HEK293 (cell line): ENCODE results near the gene RPS5.

Source experiments
- ELK4 ChIP-seq: IDR thresholded peaks from 2 replicates; pipeline ENCODE4 v1.6.1; 2011; ENCODE audit warnings: mild to moderate bottlenecking, low read depth, low read length, borderline replicate concordance
- GLIS1 ChIP-seq: fragments of 450-650 bp; formaldehyde crosslinking; IDR thresholded peaks from 2 replicates; pipeline ENCODE4 v1.5.1; 2016; ENCODE audit warnings: missing biosample characterization, missing genetic modification characterization
- GLIS2 ChIP-seq: fragments of 450-650 bp; formaldehyde crosslinking; IDR thresholded peaks from 2 replicates; pipeline ENCODE4 v1.5.1; 2016; ENCODE audit warnings: missing biosample characterization, missing genetic modification characterization
- HIC1 ChIP-seq: fragments of 450-650 bp; formaldehyde crosslinking; IDR thresholded peaks from 2 replicates; pipeline ENCODE4 v1.5.1; 2016; ENCODE audit warnings: missing biosample characterization, missing genetic modification characterization
- HOXC10 ChIP-seq: sonication (generic); formaldehyde crosslinking; IDR thresholded peaks from 2 replicates; pipeline ENCODE4 v1.8.1; 2023; ENCODE audit warnings: mild to moderate bottlenecking, missing genetic modification reagents
- KLF10 ChIP-seq: fragments of 450-650 bp; IDR thresholded peaks from 2 replicates; pipeline ENCODE4 v1.5.1; 2018; ENCODE audit warnings: missing biosample characterization, mild to moderate bottlenecking, missing genetic modification characterization
- KLF9 ChIP-seq: fragments of 450-650 bp; formaldehyde crosslinking; IDR thresholded peaks from 2 replicates; pipeline ENCODE4 v1.5.1; 2016; ENCODE audit warnings: missing biosample characterization, missing genetic modification characterization, low read depth
- PATZ1 ChIP-seq: fragments of 450-650 bp; formaldehyde crosslinking; IDR thresholded peaks from 2 replicates; pipeline ENCODE4 v1.5.1; 2016; ENCODE audit warnings: missing biosample characterization, missing genetic modification characterization
- PBX3 ChIP-seq: sonication (generic); formaldehyde crosslinking; IDR thresholded peaks from 2 replicates; pipeline ENCODE4 v1.8.1; 2022; ENCODE audit warnings: mild to moderate bottlenecking, moderate library complexity, missing genetic modification reagents
- PRDM2 ChIP-seq: fragments of 450-650 bp; formaldehyde crosslinking; IDR thresholded peaks from 2 replicates; pipeline ENCODE4 v1.5.1; 2016; ENCODE audit warnings: missing biosample characterization, missing genetic modification characterization, borderline replicate concordance
- SP3 ChIP-seq: fragments of 450-650 bp; formaldehyde crosslinking; IDR thresholded peaks from 2 replicates; pipeline ENCODE4 v1.5.1; 2016; ENCODE audit warnings: missing biosample characterization, missing genetic modification characterization
- YY2 ChIP-seq: fragments of 450-650 bp; formaldehyde crosslinking; IDR thresholded peaks from 2 replicates; pipeline ENCODE4 v1.5.1; 2016; ENCODE audit warnings: missing biosample characterization, missing genetic modification characterization
- ZFP41 ChIP-seq: fragments of 450-650 bp; formaldehyde crosslinking; IDR thresholded peaks from 2 replicates; pipeline ENCODE4 v1.5.1; 2016; ENCODE audit warnings: missing biosample characterization, missing genetic modification characterization, borderline replicate concordance
- ZFP69B ChIP-seq: fragments of 450-650 bp; formaldehyde crosslinking; IDR thresholded peaks from 2 replicates; pipeline ENCODE4 v1.5.1; 2016; ENCODE audit warnings: missing biosample characterization, missing genetic modification characterization
- ZIC2 ChIP-seq: fragments of 450-650 bp; formaldehyde crosslinking; IDR thresholded peaks from 2 replicates; pipeline ENCODE4 v1.5.1; 2016; ENCODE audit warnings: missing biosample characterization, missing genetic modification characterization
- ZNF211 ChIP-seq: fragments of 450-650 bp; formaldehyde crosslinking; IDR thresholded peaks from 2 replicates; pipeline ENCODE4 v1.5.1; 2016; ENCODE audit warnings: low read depth, missing biosample characterization, missing genetic modification characterization
- ZNF24 ChIP-seq: fragments of 450-650 bp; formaldehyde crosslinking; IDR thresholded peaks from 2 replicates; pipeline ENCODE4 v1.5.1; 2016; ENCODE audit warnings: missing biosample characterization, missing genetic modification characterization
- ZNF354C ChIP-seq: fragments of 450-650 bp; formaldehyde crosslinking; IDR thresholded peaks from 2 replicates; pipeline ENCODE4 v1.5.1; 2016; ENCODE audit warnings: missing biosample characterization, missing genetic modification characterization, low read depth, borderline replicate concordance
- ZNF391 ChIP-seq: fragments of 450-650 bp; formaldehyde crosslinking; IDR thresholded peaks from 2 replicates; pipeline ENCODE4 v1.5.1; 2016; ENCODE audit warnings: low read depth, missing biosample characterization, missing genetic modification characterization, borderline replicate concordance
- ZNF560 ChIP-seq: fragments of 450-650 bp; formaldehyde crosslinking; IDR thresholded peaks from 2 replicates; pipeline ENCODE4 v1.5.1; 2017; ENCODE audit warnings: missing biosample characterization, missing genetic modification characterization, borderline replicate concordance
- ZNF626 ChIP-seq: fragments of 450-650 bp; sonication (Bioruptor Pico); formaldehyde crosslinking; IDR thresholded peaks from 2 replicates; pipeline ENCODE4 v1.5.1; 2018; ENCODE audit warnings: missing biosample characterization, missing genetic modification characterization, inconsistent platforms
- ZNF692 ChIP-seq: fragments of 450-650 bp; formaldehyde crosslinking; IDR thresholded peaks from 2 replicates; pipeline ENCODE4 v1.5.1; 2016; ENCODE audit warnings: missing biosample characterization, missing genetic modification characterization
- ZNF830 ChIP-seq: fragments of 450-650 bp; IDR thresholded peaks from 2 replicates; pipeline ENCODE4 v1.5.0; 2018; ENCODE audit warnings: missing biosample characterization, missing genetic modification characterization, low read depth, mild to moderate bottlenecking, moderate library complexity
- ZNF837 ChIP-seq: fragments of 450-650 bp; formaldehyde crosslinking; IDR thresholded peaks from 2 replicates; pipeline ENCODE4 v1.5.1; 2016; ENCODE audit warnings: missing biosample characterization, missing genetic modification characterization
- ZSCAN16 ChIP-seq: fragments of 450-650 bp; formaldehyde crosslinking; IDR thresholded peaks from 2 replicates; pipeline ENCODE4 v1.5.1; 2016; ENCODE audit warnings: missing biosample characterization, missing genetic modification characterization

The RPS5 gene

GRCh38 chr19:58395220-58395978 is 8.3 kb downstream of the RPS5 start, which contains the start of gene RNF225 (continued):
- no peak; the same call in 1 of the 2 replicates for TF ChIP-seq HIC1
- TF ChIP-seq GLIS1 (tag by site-specific recombination), result peak; percentile 80
- TF ChIP-seq ZIC2 (tag by site-specific recombination), result no peak
- 0 out of 2 replicates have a peak, but pooled peaks have one; percentile 32 for TF ChIP-seq HOXC10 (CRISPR knock-in tag)
- TF ChIP-seq YY2 (tag by site-specific recombination), result no peak
- TF ChIP-seq GLIS2, result peak; percentile 67
- no peak for TF ChIP-seq PRDM2 (tag by site-specific recombination)
- no peak for TF ChIP-seq ELK4
- TF ChIP-seq ZFP69B (tag by site-specific recombination), result peak; percentile 75; the same call in 1 of the 2 replicates
- peak; percentile 59; the same call in 1 of the 2 replicates for TF ChIP-seq SP3
- TF ChIP-seq ZNF560 (tag by site-specific recombination), result no peak
- 0 out of 2 replicates have a peak, but pooled peaks have one; percentile 13 for TF ChIP-seq PATZ1 (tag by site-specific recombination)
- no peak for TF ChIP-seq ZNF24 (tag by site-specific recombination)
- peak; percentile 58; the same call in 1 of the 2 replicates for TF ChIP-seq ZNF692 (tag by site-specific recombination)
- TF ChIP-seq ZNF626 (tag by site-specific recombination), result no peak
- peak; percentile 17; the same call in 1 of the 2 replicates for TF ChIP-seq KLF10
- TF ChIP-seq ZNF391 (tag by site-specific recombination), result no peak
- TF ChIP-seq PBX3 (CRISPR knock-in tag), result no peak
- no peak for TF ChIP-seq ZSCAN16
- no peak for TF ChIP-seq ZNF830 (tag by site-specific recombination)
- peak; percentile 82 for TF ChIP-seq KLF9
- no peak for TF ChIP-seq ZNF211 (tag by site-specific recombination)
- TF ChIP-seq ZNF837, result no peak
- TF ChIP-seq ZNF354C, result no peak
- TF ChIP-seq ZFP41 (tag by site-specific recombination), result no peak
